ENCODE data around the gene LRRC56. TPM values are rescaled to one million over a fixed set of nuclear protein-coding genes. Genes with fewer than 3 reads are reported as not detected.

LRRC56 gene
- total and polyA plus RNA-seq, 2 experiments from 2014 or later = 0.40 to 1.6 TPM

DNA sequence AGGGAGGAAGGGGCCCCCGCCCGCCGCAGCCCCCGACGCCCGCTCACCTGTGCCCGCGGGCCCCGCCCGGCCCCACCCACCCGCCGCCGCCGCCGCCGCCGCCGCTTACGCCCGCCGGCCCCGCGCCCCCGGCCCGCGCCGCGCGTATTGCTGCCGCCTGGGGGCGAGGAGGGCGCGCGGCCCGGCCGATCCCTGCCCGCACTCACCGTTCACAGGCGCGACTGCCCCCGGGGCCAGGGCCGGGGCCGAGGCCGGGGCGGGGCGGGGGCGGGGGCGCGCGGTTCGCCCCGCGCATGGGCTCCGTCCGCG lies 2.2 kb upstream of the LRRC56 start:
- H3K27ac ChIP-seq = no peak overlapping the region

DNA sequence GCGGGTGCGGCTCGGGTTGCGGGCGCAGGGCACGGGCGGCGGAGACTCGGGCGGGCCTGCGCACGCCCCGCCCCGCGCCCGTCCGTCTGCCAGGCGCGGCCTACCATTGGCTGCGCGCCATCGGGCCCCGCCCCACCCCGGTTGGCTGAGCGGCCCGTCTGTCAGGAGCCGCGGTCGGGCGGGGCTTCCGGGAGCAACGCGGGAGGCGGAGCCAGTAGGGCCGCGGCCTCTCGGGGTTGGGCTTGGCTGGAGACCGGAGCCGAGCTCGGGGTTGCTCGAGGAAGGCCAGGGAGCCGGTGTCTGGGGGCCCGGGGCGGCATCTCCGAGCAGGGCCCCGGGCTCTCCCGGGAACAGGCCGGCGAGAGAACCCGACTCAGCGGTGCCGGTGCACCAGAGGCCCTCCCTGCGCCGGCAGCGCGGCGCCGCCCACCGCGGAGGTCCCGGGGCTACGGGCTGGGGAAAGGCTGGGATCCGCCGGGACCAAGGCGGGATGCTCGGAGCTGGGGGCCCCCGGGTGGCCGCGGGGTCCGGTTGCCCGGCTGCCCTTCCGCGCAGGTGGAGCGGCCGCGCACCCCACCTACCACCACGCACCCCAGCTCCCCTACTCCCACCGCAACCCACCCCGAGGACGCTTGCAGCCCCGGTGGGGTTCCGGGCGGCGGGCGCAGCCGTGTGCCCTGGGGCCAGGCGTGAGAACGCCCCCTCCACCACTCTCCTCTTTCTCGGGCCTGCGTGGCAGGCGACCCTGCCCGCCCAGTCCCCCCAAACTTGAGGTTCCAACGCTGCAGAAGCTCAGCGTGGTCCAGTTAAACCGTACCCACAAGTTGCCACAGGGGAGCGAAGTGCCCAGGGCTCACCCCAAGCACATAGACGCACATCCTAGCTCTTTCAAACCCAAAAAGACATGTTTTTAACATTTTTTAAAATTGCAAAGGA lies 1.5 kb upstream of the LRRC56 start, which contains the start of gene HRAS:
Gene HRAS, minus strand, starts transcription at position 58 of the 936 bp plus-strand sequence.
- 5% methylated on average over 35 of the region's 97 CpGs for WGBS (ENCODE audit: low lambda C conversion rate, missing lambda C conversion rate)
- H3K9me2 ChIP-seq (replicated peaks; ENCODE audit: insufficient read depth) = no peaks in the 10 kb centered on the region
- peak within 1 kb of the TSS; percentile 77 for H3K4me3 ChIP-seq
- no peaks in the 10 kb centered on the region for H3K9me3 ChIP-seq (ENCODE audit: low read depth)
- H4K20me1 ChIP-seq (ENCODE audit: insufficient read depth, poor library complexity, severe bottlenecking) = peaks cover 15% of the 10 kb centered on the region
- H3K27ac ChIP-seq = peak within 1 kb of the TSS; percentile 87
- peaks cover 25% of the 10 kb centered on the region for H3K4me1 ChIP-seq (ENCODE audit: insufficient read depth)
- peak; percentile 99 for DNase-seq (ENCODE audit: low spot score)
- H3K36me3 ChIP-seq (replicated peaks; ENCODE audit: insufficient read depth, low read depth) = no peaks in the 10 kb centered on the region
- peaks cover 10% of the 10 kb centered on the region for H3K79me2 ChIP-seq
- no peak for TF ChIP-seq EZH2phosphoT487 (IDR thresholded peaks at IDR 0.05; ENCODE audit: low read depth, severe bottlenecking, unreplicated experiment)
- no peak for TF ChIP-seq EZH2 (IDR thresholded peaks at IDR 0.05; ENCODE audit: borderline replicate concordance)
- TF ChIP-seq, protein P1, sequence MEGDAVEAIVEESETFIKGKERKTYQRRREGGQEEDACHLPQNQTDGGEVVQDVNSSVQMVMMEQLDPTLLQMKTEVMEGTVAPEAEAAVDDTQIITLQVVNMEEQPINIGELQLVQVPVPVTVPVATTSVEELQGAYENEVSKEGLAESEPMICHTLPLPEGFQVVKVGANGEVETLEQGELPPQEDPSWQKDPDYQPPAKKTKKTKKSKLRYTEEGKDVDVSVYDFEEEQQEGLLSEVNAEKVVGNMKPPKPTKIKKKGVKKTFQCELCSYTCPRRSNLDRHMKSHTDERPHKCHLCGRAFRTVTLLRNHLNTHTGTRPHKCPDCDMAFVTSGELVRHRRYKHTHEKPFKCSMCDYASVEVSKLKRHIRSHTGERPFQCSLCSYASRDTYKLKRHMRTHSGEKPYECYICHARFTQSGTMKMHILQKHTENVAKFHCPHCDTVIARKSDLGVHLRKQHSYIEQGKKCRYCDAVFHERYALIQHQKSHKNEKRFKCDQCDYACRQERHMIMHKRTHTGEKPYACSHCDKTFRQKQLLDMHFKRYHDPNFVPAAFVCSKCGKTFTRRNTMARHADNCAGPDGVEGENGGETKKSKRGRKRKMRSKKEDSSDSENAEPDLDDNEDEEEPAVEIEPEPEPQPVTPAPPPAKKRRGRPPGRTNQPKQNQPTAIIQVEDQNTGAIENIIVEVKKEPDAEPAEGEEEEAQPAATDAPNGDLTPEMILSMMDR (IDR thresholded peaks at IDR 0.05; ENCODE audit: poor library complexity) = no peak
- no peaks in the 10 kb centered on the region for H3K27me3 ChIP-seq
- peak within 1 kb of the TSS; percentile 52 for H2AFZ ChIP-seq
- H3K4me2 ChIP-seq = peak within 1 kb of the TSS; percentile 99

More for the DNA sequence above, 2.2 kb upstream of the LRRC56 start:
- no peak for DNase-seq (ENCODE audit: low spot score)
- no CpG with 5 or more reads among the region's 56 CpGs for WGBS (ENCODE audit: low lambda C conversion rate, missing lambda C conversion rate)
- Histone ChIP-seq H3K4me1 (ENCODE audit: insufficient read depth) (peaks cover 25% of the 10 kb centered on the region), H3K36me3 (replicated peaks; ENCODE audit: insufficient read depth, low read depth) (no peaks in the 10 kb centered on the region), H3K9me2 (replicated peaks; ENCODE audit: insufficient read depth) (no peaks in the 10 kb centered on the region), H3K4me3 (peak overlapping the region; percentile 77), H4K20me1 (ENCODE audit: insufficient read depth, poor library complexity, severe bottlenecking) (peaks cover 15% of the 10 kb centered on the region), H3K27me3 (no peaks in the 10 kb centered on the region), H3K9me3 (ENCODE audit: low read depth) (no peaks in the 10 kb centered on the region), H2AFZ (no peak overlapping the region), H3K4me2 (peak overlapping the region; percentile 99), H3K79me2 (peaks cover 10% of the 10 kb centered on the region)
- TF ChIP-seq, protein P1 (IDR thresholded peaks at IDR 0.05; ENCODE audit: poor library complexity) = no peak
- TF ChIP-seq EZH2 (IDR thresholded peaks at IDR 0.05; ENCODE audit: borderline replicate concordance) (no peak), EZH2phosphoT487 (IDR thresholded peaks at IDR 0.05; ENCODE audit: low read depth, severe bottlenecking, unreplicated experiment) (no peak)

DNA sequence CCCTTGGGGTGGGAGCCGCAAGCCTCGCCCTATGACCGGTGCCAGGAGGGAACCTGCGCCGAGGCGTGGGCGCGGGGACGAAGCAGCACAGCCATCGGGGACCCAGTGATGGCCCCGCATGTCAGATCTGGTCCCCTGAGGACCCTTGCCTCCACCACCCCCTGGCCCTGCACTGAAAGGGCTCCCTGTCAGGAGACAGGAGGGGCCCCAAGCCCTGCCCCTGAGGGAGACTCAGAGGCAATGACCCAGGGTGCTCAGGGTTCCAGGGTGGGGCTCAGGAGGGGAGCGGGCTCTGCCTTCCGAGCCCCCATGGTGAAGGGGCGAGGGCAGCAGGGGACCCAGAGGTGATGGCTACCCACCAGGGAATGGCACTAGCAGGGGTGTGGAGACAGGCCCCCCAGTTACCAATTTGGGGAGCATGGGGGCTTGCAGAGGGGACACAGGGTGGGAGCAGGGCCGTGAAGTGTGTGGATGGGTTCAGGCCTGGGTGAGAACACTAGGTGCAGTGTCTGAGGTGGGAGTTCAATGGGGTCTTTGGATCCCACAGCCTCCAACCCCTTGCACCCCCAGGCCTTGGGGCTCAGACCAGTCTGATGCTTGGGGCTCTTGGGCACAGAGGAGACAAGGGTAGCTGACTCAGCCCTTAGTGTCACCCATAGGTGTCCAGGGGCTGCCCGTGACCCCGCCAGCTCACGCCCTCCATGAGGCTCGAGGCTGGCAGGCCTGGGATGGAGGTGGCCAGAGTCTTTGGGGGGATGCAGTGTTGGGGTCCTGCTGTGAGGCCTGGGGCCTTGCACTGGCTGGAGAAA lies 499 bp downstream of the LRRC56 start:
- Histone ChIP-seq H3K9me2 (replicated peaks; ENCODE audit: insufficient read depth) (no peaks in the 10 kb centered on the region), H3K4me1 (ENCODE audit: insufficient read depth) (peaks cover 25% of the 10 kb centered on the region), H3K4me3 (no peak overlapping the region)

More for the DNA sequence above, 499 bp downstream of the LRRC56 start:
- Histone ChIP-seq H3K36me3 (replicated peaks; ENCODE audit: insufficient read depth, low read depth) (no peaks in the 10 kb centered on the region), H3K9me3 (ENCODE audit: low read depth) (no peaks in the 10 kb centered on the region), H3K79me2 (peaks cover 10% of the 10 kb centered on the region), H3K27ac (no peak overlapping the region), H3K27me3 (no peaks in the 10 kb centered on the region), H2AFZ (no peak overlapping the region), H4K20me1 (ENCODE audit: insufficient read depth, poor library complexity, severe bottlenecking) (peaks cover 15% of the 10 kb centered on the region), H3K4me2 (peak overlapping the region; percentile 95)
- peak; percentile 4 for DNase-seq (ENCODE audit: low spot score)
- TF ChIP-seq EZH2 (IDR thresholded peaks at IDR 0.05; ENCODE audit: borderline replicate concordance) = no peak
- TF ChIP-seq, protein P1 (IDR thresholded peaks at IDR 0.05; ENCODE audit: poor library complexity) = no peak
- no peak for TF ChIP-seq EZH2phosphoT487 (IDR thresholded peaks at IDR 0.05; ENCODE audit: low read depth, severe bottlenecking, unreplicated experiment)
- WGBS (ENCODE audit: low lambda C conversion rate, missing lambda C conversion rate) = 43% methylated on average over 19 of the region's 19 CpGs

Measured in hepatocyte (in vitro differentiated cells).